Astrocyte (in vitro differentiated cells and primary cell): ENCODE data around the gene SLC35G1. TPM values are rescaled to one million over a fixed set of nuclear protein-coding genes. Genes with fewer than 3 reads are reported as not detected.

Experiments used
- DNase-seq: peaks from one replicate; pipeline ENCODE4 v3.0.0-alpha.2; 2010; ENCODE audit warnings: low read depth
- FAIRE-seq: peaks from 2 replicates; lab custom pipeline; 2011; peaks lifted over from hg19 to GRCh38; lab: Jason Lieb, UNC
- H2AFZ ChIP-seq: 2 replicates; pipeline ENCODE4 v1.6.0; 2012; ENCODE audit warnings: low read depth, low read length, inconsistent platforms
- H3K27ac ChIP-seq: 2 replicates; pipeline ENCODE4 v1.5.1; 2011; ENCODE audit warnings: low read depth, low read length, inconsistent platforms
- H3K27me3 ChIP-seq: 2 replicates; pipeline ENCODE4 v1.6.0; 2011; ENCODE audit warnings: low read length, inconsistent platforms; ENCODE audit not compliant: insufficient read depth
- H3K36me3 ChIP-seq: 2 replicates; pipeline ENCODE4 v1.5.1; 2011; ENCODE audit warnings: low read length, inconsistent platforms; ENCODE audit not compliant: insufficient read depth
- H3K4me1 ChIP-seq: 2 replicates; pipeline ENCODE4 v1.5.1; 2011; ENCODE audit warnings: low read length, inconsistent platforms; ENCODE audit not compliant: insufficient read depth
- H3K4me2 ChIP-seq: 2 replicates; pipeline ENCODE4 v1.6.0; 2012; ENCODE audit warnings: low read length, inconsistent platforms
- H3K4me3 ChIP-seq: 2 replicates; pipeline ENCODE4 v1.5.1; 2011; ENCODE audit warnings: low read depth, mild to moderate bottlenecking, low read length, inconsistent platforms; ENCODE audit not compliant: insufficient read depth
- H3K79me2 ChIP-seq: 2 replicates; pipeline ENCODE4 v1.6.0; 2012; ENCODE audit warnings: mild to moderate bottlenecking, low read length, inconsistent platforms; ENCODE audit not compliant: insufficient read depth
- H3K9ac ChIP-seq: 2 replicates; pipeline ENCODE4 v1.6.0; 2012; ENCODE audit warnings: mild to moderate bottlenecking, low read length, inconsistent platforms
- H3K9me3 ChIP-seq: 2 replicates; pipeline ENCODE4 v1.5.1; 2012; ENCODE audit warnings: low read depth, mild to moderate bottlenecking, low read length, inconsistent platforms; ENCODE audit not compliant: insufficient read depth
- H4K20me1 ChIP-seq: 2 replicates; pipeline ENCODE4 v1.6.0; 2012; ENCODE audit warnings: low read length, inconsistent platforms; ENCODE audit not compliant: insufficient read depth
- H3K27ac Mint-ChIP-seq: one replicate; pipeline ENCODE4 v1.8.0; 2021; ENCODE audit warnings: mild to moderate bottlenecking, mixed read lengths; ENCODE audit not compliant: unreplicated experiment
- H3K27me3 Mint-ChIP-seq: one replicate; pipeline ENCODE4 v1.8.0; 2021; ENCODE audit warnings: low read depth, mixed read lengths; ENCODE audit not compliant: unreplicated experiment
- H3K36me3 Mint-ChIP-seq: one replicate; pipeline ENCODE4 v1.8.0; 2021; ENCODE audit warnings: low read depth, mixed read lengths; ENCODE audit not compliant: unreplicated experiment
- H3K4me1 Mint-ChIP-seq: one replicate; pipeline ENCODE4 v1.8.0; 2021; ENCODE audit warnings: low read depth, mixed read lengths; ENCODE audit not compliant: unreplicated experiment
- H3K4me3 Mint-ChIP-seq: one replicate; pipeline ENCODE4 v1.8.0; 2021; ENCODE audit warnings: mild to moderate bottlenecking, moderate library complexity, mixed read lengths; ENCODE audit not compliant: unreplicated experiment
- H3K9me3 Mint-ChIP-seq: one replicate; pipeline ENCODE4 v1.8.0; 2021; ENCODE audit warnings: mild to moderate bottlenecking, mixed read lengths; ENCODE audit not compliant: unreplicated experiment
- EZH2 ChIP-seq: IDR thresholded peaks from 2 replicates; pipeline ENCODE4 v1.6.1; 2012; ENCODE audit warnings: mild to moderate bottlenecking, low read length, inconsistent platforms; ENCODE audit not compliant: insufficient read depth
- total RNA-seq: library from RNA; stranded (reverse); gene quantifications from 2 replicates; pipeline ENCODE4 v1.2.1, GENCODE V29; 2021
- TF ChIP-seq, protein P1 (sequence below): IDR thresholded peaks from 2 replicates; pipeline ENCODE4 v1.5.1; 2011; ENCODE audit warnings: low read depth, mild to moderate bottlenecking, inconsistent platforms, low read length, moderate library complexity; ENCODE audit not compliant: insufficient read depth

SLC35G1 gene
- total RNA-seq, 1 donor from 2014 or later = 3.5 TPM

DNA sequence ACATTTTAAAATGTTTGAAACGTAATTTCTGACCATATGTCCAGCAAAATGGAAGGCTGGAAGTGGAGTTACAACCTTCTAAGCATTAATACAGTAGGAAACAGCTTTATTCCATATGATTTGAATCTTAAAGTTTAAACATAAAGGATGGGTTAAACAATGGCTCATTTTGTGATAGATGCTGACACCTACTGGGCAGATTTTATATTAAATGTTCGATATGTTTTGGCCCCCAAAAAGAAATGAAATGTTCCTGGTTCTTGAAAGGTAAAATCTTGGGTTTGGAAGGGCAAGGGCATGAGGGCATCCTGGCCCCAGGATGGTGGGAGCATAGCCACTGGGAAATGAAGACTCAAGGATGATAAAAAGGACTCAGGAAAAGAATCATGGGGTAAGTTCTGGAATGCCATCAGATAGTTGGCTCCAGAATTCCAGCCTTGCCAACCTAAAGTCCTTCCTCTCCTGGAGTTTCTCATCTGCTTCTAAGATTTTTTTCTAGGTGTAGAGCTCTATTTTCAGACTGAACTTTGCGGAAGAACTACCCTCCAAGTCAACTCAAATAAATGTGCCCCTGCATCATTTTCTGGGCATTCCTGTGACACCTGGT is 34.6 kb upstream of the SLC35G1 start:
- Histone ChIP-seq H3K79me2 (no peaks in the 10 kb centered on the region), H3K4me3 (no peak overlapping the region), H3K27me3 (peaks cover 9% of the 10 kb centered on the region), H3K27ac (no peak overlapping the region), H3K9me3 (no peaks in the 10 kb centered on the region), H3K9ac (no peak overlapping the region), H4K20me1 (no peaks in the 10 kb centered on the region), H2AFZ (no peak overlapping the region), H3K4me2 (no peak overlapping the region), H3K4me1 (no peaks in the 10 kb centered on the region), H3K36me3 (no peaks in the 10 kb centered on the region)
- Mint-ChIP-seq H3K36me3 (no peaks in the 10 kb centered on the region), H3K4me1 (no peaks in the 10 kb centered on the region), H3K27ac (no peak overlapping the region), H3K4me3 (no peak overlapping the region), H3K9me3 (peaks cover 3% of the 10 kb centered on the region), H3K27me3 (peaks cover 18% of the 10 kb centered on the region)
- TF ChIP-seq EZH2 = no peak
- TF ChIP-seq, protein P1, sequence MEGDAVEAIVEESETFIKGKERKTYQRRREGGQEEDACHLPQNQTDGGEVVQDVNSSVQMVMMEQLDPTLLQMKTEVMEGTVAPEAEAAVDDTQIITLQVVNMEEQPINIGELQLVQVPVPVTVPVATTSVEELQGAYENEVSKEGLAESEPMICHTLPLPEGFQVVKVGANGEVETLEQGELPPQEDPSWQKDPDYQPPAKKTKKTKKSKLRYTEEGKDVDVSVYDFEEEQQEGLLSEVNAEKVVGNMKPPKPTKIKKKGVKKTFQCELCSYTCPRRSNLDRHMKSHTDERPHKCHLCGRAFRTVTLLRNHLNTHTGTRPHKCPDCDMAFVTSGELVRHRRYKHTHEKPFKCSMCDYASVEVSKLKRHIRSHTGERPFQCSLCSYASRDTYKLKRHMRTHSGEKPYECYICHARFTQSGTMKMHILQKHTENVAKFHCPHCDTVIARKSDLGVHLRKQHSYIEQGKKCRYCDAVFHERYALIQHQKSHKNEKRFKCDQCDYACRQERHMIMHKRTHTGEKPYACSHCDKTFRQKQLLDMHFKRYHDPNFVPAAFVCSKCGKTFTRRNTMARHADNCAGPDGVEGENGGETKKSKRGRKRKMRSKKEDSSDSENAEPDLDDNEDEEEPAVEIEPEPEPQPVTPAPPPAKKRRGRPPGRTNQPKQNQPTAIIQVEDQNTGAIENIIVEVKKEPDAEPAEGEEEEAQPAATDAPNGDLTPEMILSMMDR = peak; percentile 52
- FAIRE-seq = no peak
- DNase-seq = no peak

DNA sequence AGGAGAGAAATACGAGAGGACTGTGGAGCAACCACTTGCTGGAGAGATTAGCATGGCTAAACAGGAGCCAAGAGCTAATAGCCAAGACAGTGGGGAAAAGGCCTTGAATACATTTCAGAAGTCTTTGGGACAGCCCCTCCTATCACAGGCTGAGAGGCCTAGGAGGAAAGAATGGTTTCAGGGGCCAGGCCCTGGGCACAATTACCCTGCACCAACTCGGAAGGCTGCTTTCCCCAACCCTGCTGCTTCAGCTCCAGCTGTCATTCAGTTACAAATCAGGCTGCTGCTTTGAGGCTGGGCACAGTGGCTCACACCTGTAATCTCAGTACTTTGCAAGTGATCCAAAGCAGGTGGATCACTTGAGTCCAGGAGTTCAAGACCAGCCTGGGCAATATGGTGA is 32.0 kb upstream of the SLC35G1 start:
- no peak overlapping the region for H3K4me3 ChIP-seq
- no peaks in the 10 kb centered on the region for H3K4me1 Mint-ChIP-seq
- no peak overlapping the region for H3K4me2 ChIP-seq
- no peaks in the 10 kb centered on the region for H3K36me3 ChIP-seq
- no peaks in the 10 kb centered on the region for H3K4me1 ChIP-seq
- DNase-seq = no peak
- no peak overlapping the region for H3K27ac ChIP-seq
- FAIRE-seq = no peak
- peaks cover 26% of the 10 kb centered on the region for H3K27me3 Mint-ChIP-seq
- H3K9me3 Mint-ChIP-seq = peaks cover 3% of the 10 kb centered on the region
- no peak overlapping the region for H3K4me3 Mint-ChIP-seq
- no peak overlapping the region for H3K27ac Mint-ChIP-seq
- H3K9ac ChIP-seq = no peak overlapping the region
- no peaks in the 10 kb centered on the region for H4K20me1 ChIP-seq
- no peaks in the 10 kb centered on the region for H3K9me3 ChIP-seq
- H3K27me3 ChIP-seq = peaks cover 13% of the 10 kb centered on the region
- H2AFZ ChIP-seq = no peak overlapping the region
- TF ChIP-seq EZH2 = no peak
- TF ChIP-seq, protein P1 = no peak
- H3K79me2 ChIP-seq = no peaks in the 10 kb centered on the region
- H3K36me3 Mint-ChIP-seq = no peaks in the 10 kb centered on the region

DNA sequence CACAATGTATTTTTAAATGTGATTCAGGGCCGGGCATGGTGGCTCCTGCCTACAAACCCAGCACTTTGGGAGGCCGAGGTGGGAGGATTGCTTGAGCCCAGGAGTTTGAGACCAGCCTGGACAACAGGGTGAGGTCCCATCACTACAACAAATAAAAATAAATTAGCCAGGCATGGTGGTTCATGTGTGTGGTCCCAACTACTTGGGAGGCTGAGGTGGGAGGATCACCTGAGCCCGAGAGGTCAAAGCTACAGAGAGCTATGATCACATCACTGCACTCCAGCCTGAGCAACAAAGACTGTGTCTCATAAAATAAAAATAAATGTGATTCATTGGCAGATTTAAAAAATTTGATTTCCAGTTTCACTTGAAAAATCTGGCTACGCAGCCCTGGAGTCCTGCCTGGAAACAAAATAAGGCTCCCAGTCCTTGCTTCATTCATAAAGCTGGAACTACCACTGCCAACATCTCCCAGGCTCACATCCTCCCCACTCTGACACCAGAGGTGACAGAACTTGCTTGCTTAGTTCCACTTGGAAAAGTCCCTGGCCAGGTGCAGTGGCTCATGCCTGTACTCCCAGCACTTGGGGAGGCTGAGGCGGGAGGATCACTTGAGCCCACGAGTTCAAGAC is 27.9 kb upstream of the SLC35G1 start:
- Histone ChIP-seq H3K4me2 (no peak overlapping the region), H3K27me3 (peaks cover 15% of the 10 kb centered on the region), H2AFZ (no peak overlapping the region), H3K27ac (no peak overlapping the region), H3K79me2 (no peaks in the 10 kb centered on the region), H3K4me3 (no peak overlapping the region), H3K36me3 (no peaks in the 10 kb centered on the region), H3K4me1 (no peaks in the 10 kb centered on the region), H3K9ac (no peak overlapping the region), H4K20me1 (no peaks in the 10 kb centered on the region), H3K9me3 (no peaks in the 10 kb centered on the region)
- H3K9me3 Mint-ChIP-seq = peaks cover 4% of the 10 kb centered on the region
- H3K27ac Mint-ChIP-seq = no peak overlapping the region
- DNase-seq (no peak), FAIRE-seq (no peak)
- H3K4me3 Mint-ChIP-seq = no peak overlapping the region
- H3K27me3 Mint-ChIP-seq = peaks cover 14% of the 10 kb centered on the region
- H3K4me1 Mint-ChIP-seq = no peaks in the 10 kb centered on the region
- no peaks in the 10 kb centered on the region for H3K36me3 Mint-ChIP-seq
- TF ChIP-seq, protein P1 = no peak
- no peak for TF ChIP-seq EZH2
